K562 (cell line): Measurements from ENCODE around the gene TOP3A. TPM values are rescaled to one million over a fixed set of nuclear protein-coding genes. Genes with fewer than 3 reads are reported as not detected.

ENCODE experiments used
- BRCA1 ChIP-seq, 2 experiments: fragments of 450-650 bp in 1 of 2; sonication (generic) in 1 of 2; formaldehyde crosslinking in 1 of 2; IDR thresholded peaks; 2 replicates each; pipeline versions ENCODE4 v1.5.0 to v1.6.1; 2017 to 2020; ENCODE audit warnings: mild to moderate bottlenecking in 1 of 2, missing genetic modification reagents in 1 of 2
- ESRRB ChIP-seq: fragments of 250-450 bp; sonication (Bioruptor Pico); IDR thresholded peaks from 2 replicates; pipeline ENCODE4 v1.5.0; 2020; ENCODE audit warnings: mild to moderate bottlenecking, moderate library complexity, borderline replicate concordance
- GABPB2 ChIP-seq: fragments of 250-450 bp; sonication (Bioruptor Pico); conservative IDR thresholded peaks from 2 replicates; pipeline ENCODE4 v1.5.1; 2021; ENCODE audit warnings: mild to moderate bottlenecking
- ID3 ChIP-seq, 2 experiments: fragments of 250-450 bp in 1 of 2; fragments of 450-650 bp in 1 of 2; sonication (Bioruptor Pico) in 1 of 2; IDR thresholded peaks; 2 replicates each; pipeline versions ENCODE4 v1.6.1 to v1.8.0; 2016 to 2021; ENCODE audit warnings: mild to moderate bottlenecking in 2 of 2, moderate library complexity in 2 of 2, missing compliant biosample characterization in 1 of 2, missing genetic modification characterization in 1 of 2
- JUN ChIP-seq, 2 experiments: sonication (generic) in 1 of 2; formaldehyde crosslinking in 1 of 2; IDR thresholded peaks; 2 replicates each; pipeline versions ENCODE4 v1.6.1 to v1.8.0; 2012 to 2022; ENCODE audit warnings: borderline replicate concordance in 2 of 2, mild to moderate bottlenecking in 2 of 2, improper control_type of control experiment in 1 of 2, low read depth in 1 of 2, low read length in 1 of 2, missing genetic modification reagents in 1 of 2
- KAT8 ChIP-seq: fragments of 450-650 bp; IDR thresholded peaks from 2 replicates; pipeline ENCODE4 v1.6.1; 2016; ENCODE audit warnings: low read depth, mild to moderate bottlenecking
- KLF6 ChIP-seq: fragments of 250-450 bp; sonication (Bioruptor Pico); IDR thresholded peaks from 2 replicates; pipeline ENCODE4 v1.4.0; 2020; ENCODE audit warnings: mild to moderate bottlenecking, moderate library complexity, borderline replicate concordance
- MAFG ChIP-seq: fragments of 450-650 bp; conservative IDR thresholded peaks from 2 replicates; pipeline ENCODE4 v1.6.1; 2016; ENCODE audit warnings: missing genetic modification characterization, missing compliant biosample characterization
- NFYB ChIP-seq: IDR thresholded peaks from 2 replicates; pipeline ENCODE4 v1.6.1; 2011; ENCODE audit warnings: mild to moderate bottlenecking, moderate library complexity; ENCODE audit not compliant: insufficient read length; ENCODE audit errors: extremely low read depth
- PHF8 ChIP-seq: fragments of 200-600 bp; sonication (generic); IDR thresholded peaks from 2 replicates; pipeline ENCODE4 v1.6.1; 2012; ENCODE audit warnings: mixed run types, mild to moderate bottlenecking, inconsistent platforms, low read length, moderate library complexity, borderline replicate concordance
- POLR2B ChIP-seq: fragments of 450-650 bp; IDR thresholded peaks from 2 replicates; pipeline ENCODE4 v1.6.1; 2018; ENCODE audit warnings: low read depth; ENCODE audit not compliant: partially characterized antibody
- POLR2G ChIP-seq: fragments of 200-400 bp; formaldehyde crosslinking; IDR thresholded peaks from 2 replicates; pipeline ENCODE4 v1.6.1; 2017; ENCODE audit warnings: low read depth, mild to moderate bottlenecking, antibody characterized with exemption, low read length, moderate library complexity
- POLR3A ChIP-seq: IDR thresholded peaks from 2 replicates; pipeline ENCODE4 v1.6.1; 2011; ENCODE audit warnings: borderline replicate concordance, mild to moderate bottlenecking, moderate library complexity; ENCODE audit not compliant: insufficient read length, insufficient read depth; ENCODE audit errors: extremely low read depth
- SAP30 ChIP-seq: fragments of 200-600 bp; sonication (generic); IDR thresholded peaks from 2 replicates; pipeline ENCODE4 v1.6.1; 2012; ENCODE audit warnings: borderline replicate concordance, low read depth, mild to moderate bottlenecking, moderate library complexity, low read length, control low read depth, inconsistent platforms; ENCODE audit not compliant: insufficient read depth, poor library complexity, severe bottlenecking
- TAF7 ChIP-seq: fragments of 450-650 bp; IDR thresholded peaks from 2 replicates; pipeline ENCODE4 v1.6.1; 2016; ENCODE audit warnings: missing genetic modification characterization, missing compliant biosample characterization
- YBX1 ChIP-seq: fragments of 450-650 bp; IDR thresholded peaks from 2 replicates; pipeline ENCODE4 v1.7.1; 2016; ENCODE audit warnings: mild to moderate bottlenecking
- ZC3H11A ChIP-seq: IDR thresholded peaks from 2 replicates; pipeline ENCODE4 v1.6.1; 2012; ENCODE audit warnings: low read depth, low read length, improper control_type of control experiment
- ZFP1 ChIP-seq: fragments of 450-650 bp; formaldehyde crosslinking; IDR thresholded peaks from 2 replicates; pipeline ENCODE4 v1.4.0; 2020; ENCODE audit warnings: mild to moderate bottlenecking, mixed read lengths
- ZFP36 ChIP-seq: fragments of 150-350 bp; IDR thresholded peaks from 2 replicates; pipeline ENCODE4 v1.6.1; 2018; ENCODE audit warnings: low read length, low read depth; ENCODE audit not compliant: partially characterized antibody
- ZNF277 ChIP-seq: fragments of 250-450 bp; sonication (Bioruptor Pico); IDR thresholded peaks from 2 replicates; pipeline ENCODE4 v1.8.0; 2022; ENCODE audit warnings: inconsistent platforms, mild to moderate bottlenecking, moderate library complexity, borderline replicate concordance
- polyA plus RNA-seq, 8 experiments: library from polyadenylated mRNA; depleted of rRNA in 4 of 8; stranded (reverse) in 5 of 8; unstranded in 3 of 8; fragments of >200 nt; fragmentation: Nextera tagmentation in 2 of 8; fragmentation: Illumina TruSeq in 1 of 8; extraction: Ambion mirVana in 2 of 8; extraction: Trizol in 1 of 8; gene quantifications; 2 replicates each; pipeline versions ENCODE4 v1.2.1 to v1.2.3, GENCODE V29; 2011 to 2014; ENCODE audit warnings: inconsistent platforms in 1 of 8, missing spikeins in 1 of 8
- total RNA-seq, 7 experiments: library from RNA; depleted of rRNA in 6 of 7; stranded (reverse); fragments of >200 nt in 6 of 7; fragmentation: Illumina TruSeq in 2 of 7; extraction: Trizol in 2 of 7; gene quantifications; 2 replicates each; pipeline versions ENCODE4 v1.2.1 to v1.2.3, GENCODE V29; 2011 to 2021; ENCODE audit warnings: low replicate concordance in 1 of 7
- TF ChIP-seq, protein P1 (sequence below): fragments of 250-450 bp; sonication (Bioruptor Pico); IDR thresholded peaks from 2 replicates; pipeline ENCODE4 v1.5.0; 2021; ENCODE audit warnings: mild to moderate bottlenecking, moderate library complexity

Gene TOP3A
- total and polyA plus RNA-seq, 9 of the 15 experiments (the other 6 are each of a cell fraction or from before 2014, with no cell fraction given) = 5.2 to 49.7 (median 24.7) TPM

GRCh38 chr17:18260332-18261145 is 54.3 kb downstream of the TOP3A start, which contains the start of gene MIEF2 (continued):
- TF ChIP-seq MAFG (tag) (no peak), ID3 (CRISPR knock-in tag; IDR thresholded peaks at IDR 0.05) (no peak), ID3 (tag; IDR thresholded peaks at IDR 0.05) (no peak), ESRRB (CRISPR knock-in tag) (no peak), JUN (IDR thresholded peaks at IDR 0.05; ENCODE audit: borderline replicate concordance, low read depth, low read length) (no peak), JUN (CRISPR knock-in tag; IDR thresholded peaks at IDR 0.05; ENCODE audit: borderline replicate concordance) (no peak), TAF7 (tag) (no peak), ZFP1 (CRISPR knock-in tag) (no peak), GABPB2 (CRISPR knock-in tag) (no peak), KAT8 (no peak), ZFP36 (no peak), BRCA1 (IDR thresholded peaks at IDR 0.05) (no peak), BRCA1 (CRISPR knock-in tag; IDR thresholded peaks at IDR 0.05) (no peak), SAP30 (no peak), ZNF277 (no peak), ZC3H11A (no peak), NFYB (peak; percentile 78), POLR2G (peak; percentile 76), KLF6 (CRISPR knock-in tag) (no peak), YBX1 (no peak), POLR3A (no peak), PHF8 (peak; percentile 63), POLR2B (no peak)
- TF ChIP-seq, protein P1, sequence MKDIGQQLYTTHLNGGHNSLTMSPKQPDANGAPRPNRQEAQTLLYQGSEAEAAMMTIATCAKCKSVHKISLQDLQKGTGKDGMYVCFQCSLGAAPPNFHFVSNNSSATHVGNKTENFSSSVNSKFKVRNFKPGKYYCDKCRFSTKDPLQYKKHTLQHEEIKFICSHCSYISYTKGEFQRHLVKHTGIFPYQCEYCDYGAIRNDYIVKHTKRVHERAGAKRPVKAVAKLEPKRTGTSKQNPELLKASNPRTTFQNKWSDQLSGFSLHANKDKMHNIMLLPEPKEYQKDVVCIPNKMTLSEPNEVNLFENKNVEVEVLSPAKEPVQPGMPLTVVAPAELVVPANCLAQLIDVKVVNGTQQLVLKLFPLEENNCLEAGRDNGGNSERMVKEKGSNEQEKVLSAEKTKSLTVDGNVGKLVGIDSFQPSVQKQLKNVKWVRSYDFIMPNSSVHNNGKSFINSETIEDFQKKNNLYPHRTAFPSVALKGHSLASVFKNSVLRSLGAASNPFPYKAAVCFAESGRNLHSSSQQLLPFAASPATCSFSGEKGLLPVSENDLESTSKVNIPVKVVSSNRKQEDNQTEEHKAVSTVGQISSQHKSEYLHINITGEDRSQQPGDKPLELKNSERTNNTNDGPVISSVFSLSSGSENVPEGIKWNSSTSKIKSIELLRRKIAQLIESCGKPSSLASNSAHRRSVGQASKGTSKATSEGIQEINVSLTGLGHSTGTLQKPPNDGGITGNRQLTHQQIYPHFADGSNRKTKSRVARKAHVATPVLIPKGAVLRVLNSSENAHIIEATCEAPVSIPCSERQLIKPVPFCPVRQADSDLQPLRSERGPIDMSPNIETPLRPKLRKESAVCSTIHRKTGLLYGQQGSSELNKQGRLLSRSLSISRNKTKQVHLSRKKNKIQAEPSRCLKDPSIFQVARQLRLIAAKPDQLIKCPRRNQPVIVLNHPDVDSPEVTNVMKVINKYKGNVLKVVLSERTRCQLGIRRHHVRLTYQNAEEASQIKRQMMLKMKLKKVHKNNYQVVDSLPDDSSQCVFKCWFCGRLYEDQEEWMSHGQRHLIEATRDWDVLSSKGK (CRISPR knock-in tag) = no peak
